Occipital lobe (tissue), 2 donors: ENCODE data around the gene SLC50A1. TPM values are rescaled to one million over a fixed set of nuclear protein-coding genes. Genes with fewer than 3 reads are reported as not detected.
A peak's percentile ranks its signal among the peaks of the same experiment; 100 is the strongest.
"Not testable (repeated sequence)": the region's sequence is repeated elsewhere in the genome, so short reads cannot be mapped to it uniquely, and the experiment has no call there.

Experiments used
- DNase-seq: peaks from one replicate; lab custom pipeline; 2025; lab: John Stamatoyannopoulos, UW
- total RNA-seq: library from RNA; depleted of rRNA; stranded (reverse); fragments of >200 nt; gene quantifications from one replicate; pipeline ENCODE4 v1.2.3, GENCODE V29; 2014

Gene SLC50A1
- total RNA-seq, 1 donor from 2014 or later = 6.2 TPM

DNA sequence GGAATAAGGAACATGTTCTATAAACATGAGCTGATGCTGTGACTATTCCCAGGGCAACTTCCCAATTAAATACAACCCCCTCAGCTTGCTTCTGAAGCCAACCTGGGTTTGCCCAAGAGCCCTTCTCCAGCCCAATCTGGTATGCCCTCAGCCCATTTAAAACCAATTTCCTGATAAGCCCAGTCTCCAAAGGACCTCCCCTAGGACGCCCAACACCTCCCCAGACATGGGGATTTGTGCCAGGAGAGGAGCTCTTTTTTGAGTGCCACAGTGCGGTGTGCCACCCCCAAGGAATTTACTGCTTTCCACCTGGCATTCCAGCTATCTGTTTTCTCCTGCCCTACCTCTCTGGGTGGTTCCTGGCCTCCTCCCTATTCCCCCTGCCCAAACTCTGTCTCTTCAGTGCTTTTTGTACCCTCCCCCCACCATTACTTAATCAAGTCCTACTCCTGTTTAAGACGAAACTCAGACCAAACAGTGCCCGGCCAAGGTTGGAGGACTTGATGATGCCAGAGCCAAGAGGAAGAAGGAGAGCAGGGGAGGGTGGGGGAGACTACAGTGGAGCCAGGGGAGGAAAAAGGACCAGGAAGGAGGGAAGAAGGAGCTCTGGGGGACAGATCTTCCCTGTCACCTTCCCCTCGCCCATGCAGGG, 19.4 kb upstream of the SLC50A1 start:
- DNase-seq = no peak

- DNase-seq = no peak
Measured at GRCh38 chr1:155117610-155118009, 18.0 kb upstream of the SLC50A1 start.

DNA sequence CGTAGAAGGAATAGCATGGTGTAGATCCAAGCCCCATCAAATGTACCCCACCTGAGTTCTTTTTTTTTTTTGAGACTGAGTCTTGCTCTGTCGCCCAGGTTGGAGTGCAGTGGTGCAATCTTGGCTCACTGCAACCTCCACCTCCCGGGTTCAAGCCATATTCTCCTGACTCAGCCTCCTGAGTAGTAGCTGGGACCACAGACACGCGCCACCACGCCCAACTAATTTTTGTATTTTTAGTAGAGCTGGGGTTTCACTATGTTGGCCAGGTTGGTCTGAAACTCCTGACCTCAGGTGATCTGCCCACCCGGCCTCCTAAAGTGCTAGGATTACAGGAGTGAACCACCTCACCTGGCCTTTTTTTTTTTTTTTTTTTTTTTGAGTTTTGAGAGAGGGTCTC, 17.6 kb upstream of the SLC50A1 start:
- DNase-seq = not testable (repeated sequence)

DNA sequence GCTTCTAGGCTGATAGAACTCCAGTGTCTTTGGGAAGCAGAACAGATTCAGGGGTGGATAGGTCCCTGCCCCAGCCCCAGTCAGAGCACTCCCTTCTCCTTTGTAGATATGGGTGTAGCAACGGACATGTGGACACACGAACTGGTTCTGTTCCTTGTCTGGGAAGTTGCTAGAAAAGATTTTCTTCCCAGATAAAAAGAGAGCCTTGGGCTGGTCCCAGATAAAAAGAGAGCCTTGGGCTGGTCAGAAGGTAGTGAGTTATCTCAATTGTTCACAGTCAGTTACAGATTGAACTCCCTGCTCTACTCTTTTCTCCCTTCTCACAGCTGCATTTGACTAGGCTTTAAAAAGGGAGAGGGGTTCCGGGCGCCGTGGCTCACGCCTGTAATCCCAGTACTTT, 15.4 kb upstream of the SLC50A1 start:
- no peak for DNase-seq

GRCh38 chr1:155121249-155121648, 14.4 kb upstream of the SLC50A1 start:
- no peak for DNase-seq

- DNase-seq = no peak
Measured at GRCh38 chr1:155122308-155122707, 13.3 kb upstream of the SLC50A1 start.

DNA sequence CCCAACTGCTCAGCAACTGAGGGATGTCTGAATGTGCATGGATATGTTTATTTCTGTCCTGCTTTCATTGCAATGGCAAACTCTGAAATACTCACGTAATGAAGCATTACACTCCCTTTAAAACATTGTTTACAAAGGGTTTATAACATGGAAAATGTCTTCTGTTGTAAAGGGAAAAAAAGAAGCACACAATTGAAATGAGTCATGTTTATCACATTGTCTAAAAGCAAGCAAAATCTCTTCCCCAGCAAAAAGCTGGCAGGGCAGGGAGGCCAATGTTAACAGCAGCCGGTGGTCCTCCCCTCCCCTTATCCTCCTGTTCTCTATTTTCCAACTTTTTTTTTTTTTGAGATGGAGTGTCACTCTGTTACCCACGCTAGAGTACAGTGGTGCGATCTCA, 11.9 kb upstream of the SLC50A1 start:
- no peak for DNase-seq

DNA sequence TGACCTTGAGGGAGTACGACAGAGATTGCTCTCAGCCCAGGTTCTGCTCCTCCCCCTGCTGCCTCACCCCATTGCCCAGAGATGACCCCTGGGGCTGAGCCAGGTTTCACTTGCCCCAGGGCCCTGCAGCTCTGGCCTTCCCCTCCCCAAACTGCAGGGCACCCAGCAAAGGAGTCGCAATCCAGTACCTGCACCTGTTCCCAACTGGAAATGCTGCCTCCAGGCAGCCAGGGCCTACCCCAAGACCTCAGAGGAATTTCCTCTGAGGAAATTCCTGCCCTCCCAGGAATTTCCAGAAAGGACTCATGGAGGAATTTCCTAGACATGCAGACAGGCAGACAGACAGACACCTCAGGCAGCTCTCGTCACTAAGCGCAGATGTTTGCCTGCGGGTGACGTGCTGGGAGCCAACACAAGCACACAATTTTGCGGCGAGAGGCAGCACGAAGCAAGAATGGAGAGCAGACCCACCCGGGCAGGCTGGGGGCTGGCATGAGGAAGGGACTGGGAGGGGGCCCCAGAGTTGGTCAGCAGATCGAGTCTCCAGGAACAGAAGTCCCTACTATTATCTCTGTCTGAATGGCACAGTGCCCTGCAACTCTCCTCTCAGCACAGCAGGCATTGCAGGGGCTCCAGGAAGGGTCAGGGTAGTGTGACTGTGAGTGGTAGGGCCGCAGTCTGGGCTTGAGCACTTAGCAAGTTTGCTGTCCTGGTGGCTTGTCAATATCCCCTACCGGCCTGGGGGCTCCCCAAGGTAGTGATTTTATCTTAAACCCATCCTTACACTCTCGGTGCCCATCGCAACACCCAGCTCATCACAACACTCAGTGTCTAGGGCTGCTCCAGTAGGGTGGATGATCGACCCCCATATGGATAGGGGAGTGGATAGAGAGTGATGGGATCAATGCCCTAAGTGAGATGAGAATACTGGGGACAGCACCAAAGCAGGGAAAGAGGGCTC, 10.9 kb upstream of the SLC50A1 start:
- DNase-seq = no peak

DNA sequence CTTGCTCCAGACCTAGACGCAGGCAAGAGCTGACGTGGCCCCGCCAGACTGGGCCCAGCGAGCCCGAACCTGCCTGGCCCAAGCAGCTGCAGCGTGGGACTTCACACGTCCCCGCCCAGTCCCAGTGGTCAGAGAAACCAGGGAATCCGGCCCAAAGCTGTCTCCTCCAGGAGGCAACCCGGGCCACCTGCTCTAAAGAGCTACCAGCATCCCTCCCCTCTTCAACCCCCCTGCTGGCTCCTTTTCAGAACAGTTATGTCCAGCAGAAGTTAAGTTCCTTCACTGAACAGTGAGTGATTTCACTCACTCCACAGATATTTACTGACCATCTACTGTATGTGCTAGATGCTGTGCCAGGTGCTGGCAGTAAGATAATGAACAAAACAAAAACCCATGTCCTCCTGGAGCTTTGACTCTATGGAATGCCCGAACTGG, 10.1 kb upstream of the SLC50A1 start:
- DNase-seq = no peak

GRCh38 chr1:155125946-155126555, 9.6 kb upstream of the SLC50A1 start:
- DNase-seq = peak; percentile 76

DNA sequence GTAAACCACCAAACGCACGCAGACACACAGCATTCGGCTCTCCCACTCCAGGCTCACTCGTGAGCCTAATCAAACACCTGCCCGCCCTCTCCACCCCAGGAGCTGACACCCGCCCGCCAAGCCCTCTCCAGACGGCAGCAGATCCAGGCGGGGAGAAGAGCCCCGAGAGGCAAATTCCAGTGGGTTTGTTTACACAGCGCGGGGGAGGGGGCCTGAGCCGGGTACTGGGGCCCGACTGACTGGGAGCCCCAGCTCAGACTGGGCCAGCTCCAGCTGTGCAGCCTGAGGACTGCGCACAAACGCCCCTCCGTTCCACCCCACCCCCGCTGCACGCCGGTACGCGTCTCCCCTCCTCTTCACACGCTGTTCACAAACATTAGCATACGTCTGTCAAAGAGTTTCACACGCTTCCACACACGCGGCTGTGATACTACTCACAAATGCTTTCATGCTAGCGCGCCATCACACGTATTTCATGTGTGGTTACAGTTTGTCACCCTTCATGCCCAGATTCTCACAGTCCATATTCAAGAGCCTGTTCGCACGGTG, 9.0 kb upstream of the SLC50A1 start:
- peak; percentile 81 for DNase-seq

GRCh38 chr1:155127105-155127966, 8.3 kb upstream of the SLC50A1 start, which contains the start of gene EFNA1:
Gene EFNA1 (plus strand): TSS chr1:155127876. CDS start chr1:155127978, 102 bp downstream.
- DNase-seq = peak; percentile 87

GRCh38 chr1:155127967-155128754, 7.5 kb upstream of the SLC50A1 start:
- no peak for DNase-seq

- DNase-seq = peak; percentile 20
Measured at GRCh38 chr1:155128755-155129473, 6.7 kb upstream of the SLC50A1 start.

DNA sequence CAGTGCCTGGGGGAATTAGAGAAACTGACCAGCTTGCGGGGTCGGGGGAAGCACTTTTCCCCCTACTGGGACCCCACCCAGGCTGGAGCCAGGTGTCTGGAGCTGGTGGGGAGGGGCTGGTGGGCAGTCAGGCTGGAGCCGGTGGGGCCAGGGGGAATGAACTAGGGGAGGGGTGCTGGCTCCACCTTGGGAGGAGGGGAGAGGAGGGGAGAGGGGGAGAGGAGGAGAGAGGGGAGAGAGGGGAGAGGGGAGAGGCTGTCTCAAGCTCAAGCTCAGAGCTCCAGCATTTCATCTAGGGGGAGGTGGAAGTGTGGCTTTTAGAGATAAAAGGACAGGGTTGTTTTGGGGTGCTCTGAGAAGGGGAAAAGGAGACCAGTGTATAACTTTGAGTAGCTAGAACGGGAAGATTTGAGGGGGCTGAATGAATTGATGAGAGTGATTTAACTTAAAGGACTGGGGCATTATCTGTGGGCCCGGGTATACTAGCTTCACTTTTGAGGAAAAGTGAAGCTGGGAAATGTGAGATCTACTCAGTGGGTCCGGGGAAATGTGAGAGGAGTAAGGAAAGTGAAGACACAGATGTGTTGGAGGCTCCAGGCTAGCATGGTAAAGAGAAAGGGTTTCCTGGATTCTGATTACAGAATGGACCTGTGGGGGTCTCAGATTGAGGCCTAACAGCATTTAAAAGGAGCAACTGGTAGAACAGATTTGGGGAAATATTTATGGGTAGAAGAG, 5.2 kb upstream of the SLC50A1 start:
- no peak for DNase-seq

- DNase-seq = no peak
Measured at GRCh38 chr1:155131285-155131684, 4.4 kb upstream of the SLC50A1 start.

GRCh38 chr1:155131856-155132255, 3.8 kb upstream of the SLC50A1 start:
- no peak for DNase-seq

DNA sequence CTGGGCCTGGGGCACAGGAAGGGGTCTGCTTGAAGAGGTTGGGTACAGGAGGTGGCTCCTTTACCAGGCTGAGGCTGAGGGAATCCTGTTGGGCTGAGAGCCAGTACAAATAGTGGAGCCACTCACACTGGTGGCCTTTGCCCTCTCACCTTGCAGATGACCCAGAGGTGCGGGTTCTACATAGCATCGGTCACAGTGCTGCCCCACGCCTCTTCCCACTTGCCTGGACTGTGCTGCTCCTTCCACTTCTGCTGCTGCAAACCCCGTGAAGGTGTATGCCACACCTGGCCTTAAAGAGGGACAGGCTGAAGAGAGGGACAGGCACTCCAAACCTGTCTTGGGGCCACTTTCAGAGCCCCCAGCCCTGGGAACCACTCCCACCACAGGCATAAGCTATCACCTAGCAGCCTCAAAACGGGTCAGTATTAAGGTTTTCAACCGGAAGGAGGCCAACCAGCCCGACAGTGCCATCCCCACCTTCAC, 1.8 kb upstream of the SLC50A1 start:
- no peak for DNase-seq
